Right lobe of liver (tissue), 4 donors: ENCODE data around the gene AHNAK.
A peak's percentile ranks its signal among the peaks of the same experiment; 100 is the strongest.

Experiments
- POLR2A ChIP-seq: fragments of 450-650 bp; IDR thresholded peaks from one replicate; pipeline ENCODE4 v1.6.1; 2017; ENCODE audit warnings: antibody characterized with exemption, mild to moderate bottlenecking
- TF ChIP-seq, protein P1 (sequence below), 4 donors: fragments of 200-600 bp in 3 of 4; fragments of 450-650 bp in 1 of 4; IDR thresholded peaks; one replicate each; pipeline versions ENCODE4 v1.5.1 to v1.8.0; 2016 to 2022; ENCODE audit warnings: antibody characterized with exemption in 4 of 4, mild to moderate bottlenecking in 2 of 4
- donor health status: DM: no; HTN: no; CAD: no.
- donor health status: DM: no; HTN: no; CAD: no.
- donor health status: DM: no; HTN: yes; CAD: no.

DNA sequence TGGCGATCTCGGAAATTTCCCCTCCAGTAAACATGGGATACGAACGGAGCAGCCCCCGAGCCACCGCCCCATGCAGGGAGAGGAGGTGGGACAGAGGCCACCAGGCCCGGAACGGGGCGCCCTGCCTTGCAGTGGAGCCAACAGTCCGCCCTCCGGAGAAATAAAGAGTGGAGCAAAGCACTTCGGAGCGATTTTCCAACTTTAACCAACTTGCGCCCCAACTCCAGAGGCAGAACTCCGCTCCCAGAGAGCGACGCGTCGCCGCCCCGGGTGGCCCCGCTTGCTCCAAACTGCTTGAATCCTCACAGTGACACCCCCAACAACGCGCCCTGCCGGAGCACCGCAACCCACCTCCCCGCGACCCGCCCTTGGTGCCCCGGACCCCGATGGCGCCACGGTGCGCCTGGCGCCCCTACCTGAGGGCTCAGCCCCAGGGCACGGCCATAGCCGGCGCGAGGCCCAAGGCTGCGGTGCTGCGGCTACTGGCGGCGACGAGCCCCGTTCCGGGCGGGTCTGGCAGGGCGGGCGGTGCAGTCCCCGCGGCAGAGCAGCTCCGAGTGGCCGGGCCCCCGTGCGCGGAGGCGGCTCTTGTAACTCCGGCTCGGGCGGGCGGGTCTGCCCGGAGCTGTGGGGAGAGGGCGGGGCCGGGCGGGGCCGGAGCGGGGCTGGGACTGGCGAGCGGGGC is at the start of gene AHNAK:
- TF ChIP-seq, protein P1, sequence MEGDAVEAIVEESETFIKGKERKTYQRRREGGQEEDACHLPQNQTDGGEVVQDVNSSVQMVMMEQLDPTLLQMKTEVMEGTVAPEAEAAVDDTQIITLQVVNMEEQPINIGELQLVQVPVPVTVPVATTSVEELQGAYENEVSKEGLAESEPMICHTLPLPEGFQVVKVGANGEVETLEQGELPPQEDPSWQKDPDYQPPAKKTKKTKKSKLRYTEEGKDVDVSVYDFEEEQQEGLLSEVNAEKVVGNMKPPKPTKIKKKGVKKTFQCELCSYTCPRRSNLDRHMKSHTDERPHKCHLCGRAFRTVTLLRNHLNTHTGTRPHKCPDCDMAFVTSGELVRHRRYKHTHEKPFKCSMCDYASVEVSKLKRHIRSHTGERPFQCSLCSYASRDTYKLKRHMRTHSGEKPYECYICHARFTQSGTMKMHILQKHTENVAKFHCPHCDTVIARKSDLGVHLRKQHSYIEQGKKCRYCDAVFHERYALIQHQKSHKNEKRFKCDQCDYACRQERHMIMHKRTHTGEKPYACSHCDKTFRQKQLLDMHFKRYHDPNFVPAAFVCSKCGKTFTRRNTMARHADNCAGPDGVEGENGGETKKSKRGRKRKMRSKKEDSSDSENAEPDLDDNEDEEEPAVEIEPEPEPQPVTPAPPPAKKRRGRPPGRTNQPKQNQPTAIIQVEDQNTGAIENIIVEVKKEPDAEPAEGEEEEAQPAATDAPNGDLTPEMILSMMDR (IDR thresholded peaks at IDR 0.05) = no peak
- peak; percentile 83 for TF ChIP-seq POLR2A
